ENCODE measurements around the gene C4B.

The C4B gene

GRCh38 chr6:32082935-32083334, 68.3 kb downstream of the C4B start:
- no peaks in the 10 kb centered on the region for H3K36me3 Mint-ChIP-seq
- peaks cover 20 to 28% of the 10 kb centered on the region in 2 donors for H3K4me1 Mint-ChIP-seq
- H3K27me3 Mint-ChIP-seq = peaks cover 68 to 69% of the 10 kb centered on the region in 2 donors
- H3K27ac Mint-ChIP-seq = no peak overlapping the region
- ATAC-seq (replicated peaks) (no peak), DNase-seq (no peak)
- H3K4me3 Mint-ChIP-seq = no peak overlapping the region
- H3K9me3 Mint-ChIP-seq = no peaks in the 10 kb centered on the region

- Mint-ChIP-seq H3K27ac (no peak overlapping the region), H3K27me3 (peaks cover 76 to 77% of the 10 kb centered on the region in 2 donors), H3K4me3 (no peak overlapping the region), H3K9me3 (no peaks in the 10 kb centered on the region), H3K4me1 (peaks cover 20 to 28% of the 10 kb centered on the region in 2 donors), H3K36me3 (no peaks in the 10 kb centered on the region)
- ATAC-seq (replicated peaks) (no peak), DNase-seq (no peak)
Observed at GRCh38 chr6:32083812-32084768, 69.5 kb downstream of the C4B start.

- peaks cover 82 to 83% of the 10 kb centered on the region in 2 donors for H3K27me3 Mint-ChIP-seq
- no peak for DNase-seq
- H3K9me3 Mint-ChIP-seq = no peaks in the 10 kb centered on the region
- peaks cover 20 to 28% of the 10 kb centered on the region in 2 donors for H3K4me1 Mint-ChIP-seq
- H3K4me3 Mint-ChIP-seq = no peak overlapping the region
- no peak for ATAC-seq (replicated peaks)
- H3K27ac Mint-ChIP-seq = no peak overlapping the region
- no peaks in the 10 kb centered on the region for H3K36me3 Mint-ChIP-seq
Observed at GRCh38 chr6:32084780-32085179, 70.2 kb downstream of the C4B start.
